CD14-positive monocyte (primary cell): ENCODE measurements around the gene TPTE2. TPM values are rescaled to one million over a fixed set of nuclear protein-coding genes. Genes with fewer than 3 reads are reported as not detected.

Experiments used
- DNase-seq, 3 donors: peaks; one replicate each; pipeline ENCODE4 v3.0.0-alpha.2; 2011 to 2022
- H2AFZ ChIP-seq: 2 replicates; pipeline ENCODE4 v1.6.0; 2012; ENCODE audit warnings: mild to moderate bottlenecking, low read depth, low read length, inconsistent platforms; ENCODE audit not compliant: insufficient read depth, poor library complexity, severe bottlenecking
- H3K27ac ChIP-seq, 2 donors: 1 replicate in 1 of 2; 2 replicates in 1 of 2; pipeline ENCODE4 v1.5.1; 2012 to 2013; ENCODE audit warnings: low read length in 2 of 2, control low read depth in 1 of 2, inconsistent platforms in 1 of 2, low read depth in 1 of 2, mild to moderate bottlenecking in 1 of 2
- H3K27me3 ChIP-seq, 2 donors: one replicate each; pipeline versions ENCODE4 v1.6.0 to v1.6.1; 2011 to 2013; ENCODE audit warnings: low read length in 2 of 2; ENCODE audit not compliant: control insufficient read depth in 2 of 2, insufficient read depth in 2 of 2
- H3K36me3 ChIP-seq, 2 donors: replicated peaks in 1 of 2; 1 replicate in 1 of 2; 2 replicates in 1 of 2; pipeline versions ENCODE4 v1.5.1 to v1.6.1; 2012 to 2013; ENCODE audit warnings: low read length in 2 of 2, control low read depth in 1 of 2, inconsistent platforms in 1 of 2, mild to moderate bottlenecking in 1 of 2; ENCODE audit not compliant: insufficient read depth in 2 of 2, control insufficient read depth in 1 of 2
- H3K4me1 ChIP-seq, 2 donors: 1 replicate in 1 of 2; 2 replicates in 1 of 2; pipeline versions ENCODE4 v1.5.1 to v1.6.1; 2012 to 2013; ENCODE audit warnings: low read length in 2 of 2, control low read depth in 1 of 2, inconsistent platforms in 1 of 2, mild to moderate bottlenecking in 1 of 2, moderate library complexity in 1 of 2; ENCODE audit not compliant: insufficient read depth in 2 of 2, control insufficient read depth in 1 of 2
- H3K4me2 ChIP-seq: replicated peaks from 2 replicates; pipeline ENCODE3; 2012; ENCODE audit warnings: low read length, moderate library complexity, mild to moderate bottlenecking; ENCODE audit not compliant: poor library complexity, severe bottlenecking; ENCODE audit errors: extremely low read depth
- H3K4me3 ChIP-seq, 3 experiments: fragments of 200-600 bp in 1 of 3; sonication (generic) in 1 of 3; replicated peaks in 1 of 3; 1 replicate in 2 of 3; 2 replicates in 1 of 3; pipeline ENCODE4 v1.5.1; 2011 to 2013; ENCODE audit warnings: low read length in 3 of 3, mild to moderate bottlenecking in 3 of 3, control low read depth in 2 of 3, low read depth in 2 of 3, inconsistent platforms in 1 of 3, moderate library complexity in 1 of 3
- H3K79me2 ChIP-seq: 2 replicates; pipeline ENCODE4 v1.6.0; 2012; ENCODE audit warnings: mild to moderate bottlenecking, control low read depth, inconsistent platforms, low read length, moderate library complexity; ENCODE audit not compliant: insufficient read depth
- H3K9ac ChIP-seq: 2 replicates; pipeline ENCODE4 v1.6.0; 2017; ENCODE audit warnings: low read length, mild to moderate bottlenecking; ENCODE audit not compliant: insufficient read depth, poor library complexity, severe bottlenecking
- H3K9me3 ChIP-seq, 2 donors: replicated peaks in 1 of 2; 1 replicate in 1 of 2; 2 replicates in 1 of 2; pipeline versions ENCODE4 v1.5.1 to v1.6.1; 2012 to 2013; ENCODE audit warnings: low read length in 2 of 2, control low read depth in 1 of 2; ENCODE audit not compliant: control insufficient read depth in 1 of 2, insufficient read depth in 1 of 2
- H4K20me1 ChIP-seq: 2 replicates; pipeline ENCODE4 v1.6.0; 2012; ENCODE audit warnings: mild to moderate bottlenecking, low read length, control low read depth, moderate library complexity; ENCODE audit not compliant: insufficient read depth
- H3K27ac Mint-ChIP-seq, 7 donors: one replicate each; pipeline ENCODE4 v1.8.0; 2020; ENCODE audit warnings: mild to moderate bottlenecking in 7 of 7, mixed read lengths in 7 of 7, moderate library complexity in 6 of 7, inconsistent platforms in 2 of 7
- H3K27me3 Mint-ChIP-seq, 3 donors: one replicate each; pipeline ENCODE4 v1.8.0; 2021 to 2022; ENCODE audit warnings: low read depth in 3 of 3, mild to moderate bottlenecking in 3 of 3, mixed read lengths in 3 of 3, moderate library complexity in 3 of 3, inconsistent platforms in 1 of 3
- H3K36me3 Mint-ChIP-seq, 2 donors: one replicate each; pipeline ENCODE4 v1.8.0; 2020; ENCODE audit warnings: mixed read lengths in 2 of 2, inconsistent platforms in 1 of 2, mild to moderate bottlenecking in 1 of 2
- H3K4me1 Mint-ChIP-seq: one replicate; pipeline ENCODE4 v1.8.0; 2020; ENCODE audit warnings: mild to moderate bottlenecking, mixed read lengths
- H3K4me3 Mint-ChIP-seq, 2 donors: one replicate each; pipeline ENCODE4 v1.8.0; 2020; ENCODE audit warnings: mild to moderate bottlenecking in 2 of 2, mixed read lengths in 2 of 2, moderate library complexity in 1 of 2
- H3K9me3 Mint-ChIP-seq, 7 donors: one replicate each; pipeline ENCODE4 v1.8.0; 2020 to 2022; ENCODE audit warnings: mixed read lengths in 7 of 7, mild to moderate bottlenecking in 6 of 7, moderate library complexity in 6 of 7, inconsistent platforms in 2 of 7
- WGBS: methylation state at CpG from one replicate; pipeline ENCODE4 v1.1.5; 2013; ENCODE audit warnings: missing lambda C conversion rate; ENCODE audit not compliant: insufficient coverage; 5-methylcytosine and 5-hydroxymethylcytosine counted together
- intact Hi-C, 2 donors: fragments of 100-400 bp; cut with micrococcal nuclease; formaldehyde crosslinking; loops; one replicate each; pipeline versions ENCODE4 v1.15.0 to v1.15.1; 2023
- polyA plus RNA-seq, 3 donors: library from polyadenylated mRNA; depleted of rRNA in 1 of 3; unstranded in 2 of 3; stranded (reverse) in 1 of 3; fragments of 300-500 nt in 2 of 3; fragments of >200 nt in 1 of 3; fragmentation: Illumina TruSeq in 2 of 3; gene quantifications; 1 replicate in 2 of 3; 2 replicates in 1 of 3; pipeline ENCODE4 v1.2.3, GENCODE V29; 2012 to 2021
- TF ChIP-seq, protein P1 (sequence below): fragments of 200-600 bp; IDR thresholded peaks from one replicate; pipeline ENCODE4 v1.8.0; 2022; ENCODE audit warnings: antibody characterized with exemption, mild to moderate bottlenecking

Gene TPTE2
- polyA plus RNA-seq, 3 donors: not detected

DNA sequence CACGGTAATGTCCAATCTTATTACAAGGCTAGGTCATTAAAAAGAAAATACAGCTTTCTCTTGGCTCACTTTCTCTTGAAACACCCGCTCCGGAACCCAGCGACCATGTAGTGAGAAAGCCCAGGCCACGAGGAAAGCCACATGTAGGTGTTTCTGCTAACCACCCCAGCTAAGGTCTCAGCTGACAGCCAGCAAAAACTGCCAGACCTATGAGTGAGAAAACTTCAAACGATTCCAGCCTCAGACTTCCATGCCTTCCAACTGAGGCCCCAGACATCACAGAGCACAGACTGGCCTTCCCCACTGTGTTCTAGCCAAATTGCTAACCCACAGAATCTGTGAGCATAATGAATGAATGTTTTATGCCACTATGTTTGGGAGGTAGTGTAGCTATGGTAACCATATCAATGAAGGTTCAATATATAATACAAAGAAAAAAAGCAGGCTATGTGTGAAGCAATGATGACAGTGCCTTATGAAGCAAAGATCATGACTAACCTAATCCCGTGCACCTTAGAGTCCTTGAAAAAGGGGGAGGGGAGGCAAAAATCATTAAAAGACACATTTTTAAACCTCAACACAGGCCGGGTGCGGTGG is 11.9 kb upstream of the TPTE2 start:
- Histone ChIP-seq H4K20me1 (no peaks in the 10 kb centered on the region), H3K9ac (no peak overlapping the region), H3K27me3 (no peaks in the 10 kb centered on the region), H3K4me1 (no peaks in the 10 kb centered on the region), H3K79me2 (no peaks in the 10 kb centered on the region), H3K4me3 (no peak overlapping the region), H3K9me3 (no peaks in the 10 kb centered on the region), H3K36me3 (no peaks in the 10 kb centered on the region), H3K27ac (no peak overlapping the region), H2AFZ (no peak overlapping the region), H3K4me2 (no peak overlapping the region)
- H3K4me3 Mint-ChIP-seq: no peak overlapping the region
- H3K9me3 Mint-ChIP-seq: peaks cover 0 to 15% (median 6%) of the 10 kb centered on the region in 7 donors
- no peak for DNase-seq
- WGBS: 98% methylated on average over 4 of the region's 9 CpGs
- H3K4me1 Mint-ChIP-seq: no peaks in the 10 kb centered on the region
- TF ChIP-seq, protein P1, sequence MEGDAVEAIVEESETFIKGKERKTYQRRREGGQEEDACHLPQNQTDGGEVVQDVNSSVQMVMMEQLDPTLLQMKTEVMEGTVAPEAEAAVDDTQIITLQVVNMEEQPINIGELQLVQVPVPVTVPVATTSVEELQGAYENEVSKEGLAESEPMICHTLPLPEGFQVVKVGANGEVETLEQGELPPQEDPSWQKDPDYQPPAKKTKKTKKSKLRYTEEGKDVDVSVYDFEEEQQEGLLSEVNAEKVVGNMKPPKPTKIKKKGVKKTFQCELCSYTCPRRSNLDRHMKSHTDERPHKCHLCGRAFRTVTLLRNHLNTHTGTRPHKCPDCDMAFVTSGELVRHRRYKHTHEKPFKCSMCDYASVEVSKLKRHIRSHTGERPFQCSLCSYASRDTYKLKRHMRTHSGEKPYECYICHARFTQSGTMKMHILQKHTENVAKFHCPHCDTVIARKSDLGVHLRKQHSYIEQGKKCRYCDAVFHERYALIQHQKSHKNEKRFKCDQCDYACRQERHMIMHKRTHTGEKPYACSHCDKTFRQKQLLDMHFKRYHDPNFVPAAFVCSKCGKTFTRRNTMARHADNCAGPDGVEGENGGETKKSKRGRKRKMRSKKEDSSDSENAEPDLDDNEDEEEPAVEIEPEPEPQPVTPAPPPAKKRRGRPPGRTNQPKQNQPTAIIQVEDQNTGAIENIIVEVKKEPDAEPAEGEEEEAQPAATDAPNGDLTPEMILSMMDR: no peak
- no peak overlapping the region for H3K27ac Mint-ChIP-seq
- H3K36me3 Mint-ChIP-seq: no peaks in the 10 kb centered on the region
- H3K27me3 Mint-ChIP-seq: peaks cover 1 to 7% (median 5%) of the 10 kb centered on the region in 3 donors
- intact Hi-C loops: no loop called here

DNA sequence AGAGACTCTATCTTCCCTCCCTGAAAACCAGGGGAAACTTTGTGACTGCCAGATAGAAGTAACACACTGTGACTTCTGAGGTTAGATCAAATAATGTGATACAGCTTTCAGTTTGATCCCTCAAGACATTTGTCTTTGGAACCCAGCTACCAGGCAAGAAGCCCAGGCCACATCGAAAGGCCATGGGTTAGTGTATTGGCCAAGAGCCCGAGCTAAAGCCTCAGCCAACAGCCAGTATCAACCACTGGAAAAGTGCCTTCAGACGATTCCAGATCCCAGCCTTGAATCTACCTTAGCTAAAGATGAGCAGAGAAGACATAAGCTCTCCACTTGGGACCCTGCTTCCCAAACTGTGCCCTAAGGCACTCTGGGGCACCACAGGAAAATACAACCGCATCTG is 10.9 kb upstream of the TPTE2 start:
- TF ChIP-seq, protein P1: no peak
- Histone ChIP-seq H3K4me2 (no peak overlapping the region), H3K27me3 (no peaks in the 10 kb centered on the region), H3K9me3 (no peaks in the 10 kb centered on the region), H3K4me3 (no peak overlapping the region), H3K27ac (no peak overlapping the region), H3K4me1 (no peaks in the 10 kb centered on the region), H3K36me3 (no peaks in the 10 kb centered on the region), H2AFZ (no peak overlapping the region), H3K79me2 (no peaks in the 10 kb centered on the region), H3K9ac (no peak overlapping the region), H4K20me1 (no peaks in the 10 kb centered on the region)
- Mint-ChIP-seq H3K4me3 (no peak overlapping the region), H3K27me3 (peaks cover 1 to 7% (median 5%) of the 10 kb centered on the region in 3 donors), H3K4me1 (no peaks in the 10 kb centered on the region), H3K36me3 (no peaks in the 10 kb centered on the region), H3K9me3 (peaks cover 0 to 15% (median 6%) of the 10 kb centered on the region in 7 donors), H3K27ac (no peak overlapping the region)
- no peak for DNase-seq
- intact Hi-C loops: no loop called here
- WGBS: 91% methylated on average over 4 of the region's 4 CpGs
